Measurements from ENCODE around the gene MCM9.
"Not testable (repeated sequence)": the region's sequence is repeated elsewhere in the genome, so short reads cannot be mapped to it uniquely, and the experiment has no call there.

Gene MCM9

GRCh38 chr6:118893064-118893806, 41.7 kb downstream of the MCM9 start:
- DNase-seq = peak; percentile 64 to 65

GRCh38 chr6:118892355-118892991, 42.5 kb downstream of the MCM9 start:
- peak; percentile 27 to 50 for DNase-seq

GRCh38 chr6:118890997-118891790, 43.8 kb downstream of the MCM9 start:
- DNase-seq = no peak

- no peak for DNase-seq
Observed at GRCh38 chr6:118889163-118889562, 45.8 kb downstream of the MCM9 start.

- DNase-seq = no peak
Observed at GRCh38 chr6:118886641-118887040, 48.3 kb downstream of the MCM9 start.

- DNase-seq = no peak
Observed at GRCh38 chr6:118882314-118882905, 52.5 kb downstream of the MCM9 start.

GRCh38 chr6:118881440-118882313, 53.3 kb downstream of the MCM9 start:
- no peak for DNase-seq

GRCh38 chr6:118877806-118878205, 57.2 kb downstream of the MCM9 start:
- DNase-seq = no peak

GRCh38 chr6:118876814-118877213, 58.1 kb downstream of the MCM9 start:
- DNase-seq = no peak

- DNase-seq = no peak
Observed at GRCh38 chr6:118876198-118876597, 58.8 kb downstream of the MCM9 start.

GRCh38 chr6:118875672-118876071, 59.3 kb downstream of the MCM9 start:
- DNase-seq = no peak

GRCh38 chr6:118873239-118873638, 61.7 kb downstream of the MCM9 start:
- no peak for DNase-seq

- no peak for DNase-seq
Observed at GRCh38 chr6:118872726-118873125, 62.2 kb downstream of the MCM9 start.

GRCh38 chr6:118872318-118872717, 62.6 kb downstream of the MCM9 start:
- DNase-seq = no peak

GRCh38 chr6:118871331-118871730, 63.6 kb downstream of the MCM9 start:
- DNase-seq = no peak

GRCh38 chr6:118869894-118870589, 64.9 kb downstream of the MCM9 start:
- DNase-seq = no peak

- no peak for DNase-seq
Observed at GRCh38 chr6:118869350-118869749, 65.6 kb downstream of the MCM9 start.

- DNase-seq = not testable (repeated sequence)
Observed at GRCh38 chr6:118868901-118869300, 66.1 kb downstream of the MCM9 start.

GRCh38 chr6:118867181-118867580, 67.8 kb downstream of the MCM9 start:
- no peak for DNase-seq

- no peak for DNase-seq
Observed at GRCh38 chr6:118865100-118865391, 69.9 kb downstream of the MCM9 start.

- peak; percentile 46 to 51 for DNase-seq
Observed at GRCh38 chr6:118864341-118865099, 70.4 kb downstream of the MCM9 start.
